ENCODE data around the gene SEMA5A. TPM values are rescaled to one million over a fixed set of nuclear protein-coding genes. Genes with fewer than 3 reads are reported as not detected.

SEMA5A gene
- polyA plus RNA-seq, 3 donors: not detected

DNA sequence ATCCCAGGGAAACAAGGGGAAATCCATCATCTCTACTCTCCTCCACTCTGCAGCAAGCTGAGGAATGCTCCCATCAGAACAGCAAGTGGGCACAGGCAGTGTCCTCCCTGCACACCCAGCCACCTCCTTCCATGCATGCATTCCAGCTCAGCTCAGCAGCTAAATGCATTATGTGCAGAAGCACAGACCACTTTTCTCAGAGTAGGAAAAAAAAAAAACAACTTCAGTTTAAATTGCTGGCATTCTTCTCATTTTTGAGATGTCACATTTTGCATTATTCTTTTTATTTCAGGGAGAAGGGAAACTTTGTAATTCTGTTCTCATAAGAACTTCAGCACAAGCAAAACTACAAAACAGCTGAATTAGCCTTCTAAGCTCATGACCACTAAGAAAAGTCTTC is 312.2 kb downstream of the SEMA5A start:
- Mint-ChIP-seq H3K4me1 (no peaks in the 10 kb centered on the region), H3K27ac (no peak overlapping the region), H3K4me3 (no peak overlapping the region), H3K36me3 (no peaks in the 10 kb centered on the region), H3K9me3 (peaks cover 0 to 4% (median 0%) of the 10 kb centered on the region in 7 donors), H3K27me3 (ENCODE audit: low read depth in 3 of 3) (peaks cover 0 to 3% (median 0%) of the 10 kb centered on the region in 3 donors)
- Histone ChIP-seq H3K27ac (ENCODE audit: low read depth in 1 of 2, low read length in 2 of 2) (no peak overlapping the region), H3K9ac (ENCODE audit: insufficient read depth, low read length, poor library complexity, severe bottlenecking) (no peak overlapping the region), H3K79me2 (ENCODE audit: insufficient read depth, low read length) (no peaks in the 10 kb centered on the region), H3K4me1 (ENCODE audit: control insufficient read depth in 1 of 2, insufficient read depth in 2 of 2, low read length in 2 of 2) (no peaks in the 10 kb centered on the region), H3K36me3 (replicated peaks in 1 of 2; ENCODE audit: control insufficient read depth in 1 of 2, insufficient read depth in 2 of 2, low read length in 2 of 2) (no peaks in the 10 kb centered on the region), H4K20me1 (ENCODE audit: insufficient read depth, low read length) (no peaks in the 10 kb centered on the region), H3K27me3 (ENCODE audit: control insufficient read depth in 2 of 2, insufficient read depth in 2 of 2, low read length in 2 of 2) (no peaks in the 10 kb centered on the region), H3K9me3 (replicated peaks in 1 of 2; ENCODE audit: control insufficient read depth in 1 of 2, insufficient read depth in 1 of 2, low read length in 2 of 2) (no peaks in the 10 kb centered on the region), H2AFZ (ENCODE audit: insufficient read depth, low read depth, low read length, poor library complexity, severe bottlenecking) (no peak overlapping the region), H3K4me3 (replicated peaks in 1 of 3; ENCODE audit: low read depth in 2 of 3, low read length in 3 of 3) (no peak overlapping the region), H3K4me2 (replicated peaks; ENCODE audit: extremely low read depth, low read length, poor library complexity, severe bottlenecking) (no peak overlapping the region)
- intact Hi-C loops (cut with micrococcal nuclease): no loop called here
- no peak for DNase-seq
- TF ChIP-seq, protein P1, sequence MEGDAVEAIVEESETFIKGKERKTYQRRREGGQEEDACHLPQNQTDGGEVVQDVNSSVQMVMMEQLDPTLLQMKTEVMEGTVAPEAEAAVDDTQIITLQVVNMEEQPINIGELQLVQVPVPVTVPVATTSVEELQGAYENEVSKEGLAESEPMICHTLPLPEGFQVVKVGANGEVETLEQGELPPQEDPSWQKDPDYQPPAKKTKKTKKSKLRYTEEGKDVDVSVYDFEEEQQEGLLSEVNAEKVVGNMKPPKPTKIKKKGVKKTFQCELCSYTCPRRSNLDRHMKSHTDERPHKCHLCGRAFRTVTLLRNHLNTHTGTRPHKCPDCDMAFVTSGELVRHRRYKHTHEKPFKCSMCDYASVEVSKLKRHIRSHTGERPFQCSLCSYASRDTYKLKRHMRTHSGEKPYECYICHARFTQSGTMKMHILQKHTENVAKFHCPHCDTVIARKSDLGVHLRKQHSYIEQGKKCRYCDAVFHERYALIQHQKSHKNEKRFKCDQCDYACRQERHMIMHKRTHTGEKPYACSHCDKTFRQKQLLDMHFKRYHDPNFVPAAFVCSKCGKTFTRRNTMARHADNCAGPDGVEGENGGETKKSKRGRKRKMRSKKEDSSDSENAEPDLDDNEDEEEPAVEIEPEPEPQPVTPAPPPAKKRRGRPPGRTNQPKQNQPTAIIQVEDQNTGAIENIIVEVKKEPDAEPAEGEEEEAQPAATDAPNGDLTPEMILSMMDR (IDR thresholded peaks at IDR 0.05): no peak

DNA sequence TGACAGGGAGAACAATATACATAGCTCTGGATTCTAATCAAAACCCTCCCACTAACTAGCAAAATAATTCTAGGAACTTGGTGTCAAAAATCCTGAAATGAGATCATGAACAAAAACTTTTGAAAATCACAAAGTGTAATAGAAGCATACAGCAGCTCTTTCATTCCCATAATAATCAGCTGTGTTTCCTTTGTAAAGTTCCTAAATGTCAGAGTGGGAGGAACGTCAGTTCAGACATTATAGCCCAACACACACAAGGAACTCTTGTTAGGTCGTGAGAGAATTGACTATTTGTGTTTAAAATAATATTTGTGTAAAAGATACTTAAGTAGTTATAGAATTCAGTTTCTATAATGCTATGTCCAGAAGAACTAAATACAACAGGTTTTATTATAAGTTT is 312.8 kb downstream of the SEMA5A start:
- no peaks in the 10 kb centered on the region for H3K27me3 ChIP-seq (ENCODE audit: control insufficient read depth in 2 of 2, insufficient read depth in 2 of 2, low read length in 2 of 2)
- no CpG with 5 or more reads among the region's 2 CpGs for WGBS (ENCODE audit: insufficient coverage)
- H4K20me1 ChIP-seq (ENCODE audit: insufficient read depth, low read length): no peaks in the 10 kb centered on the region
- DNase-seq: no peak
- H3K4me1 ChIP-seq (ENCODE audit: control insufficient read depth in 1 of 2, insufficient read depth in 2 of 2, low read length in 2 of 2): no peaks in the 10 kb centered on the region
- H3K9ac ChIP-seq (ENCODE audit: insufficient read depth, low read length, poor library complexity, severe bottlenecking): no peak overlapping the region
- Mint-ChIP-seq H3K27ac (no peak overlapping the region), H3K4me3 (no peak overlapping the region), H3K9me3 (peaks cover 0 to 4% (median 0%) of the 10 kb centered on the region in 7 donors), H3K36me3 (no peaks in the 10 kb centered on the region), H3K27me3 (ENCODE audit: low read depth in 3 of 3) (peaks cover 0 to 3% (median 0%) of the 10 kb centered on the region in 3 donors), H3K4me1 (no peaks in the 10 kb centered on the region)
- H3K4me3 ChIP-seq (replicated peaks in 1 of 3; ENCODE audit: low read depth in 2 of 3, low read length in 3 of 3): no peak overlapping the region
- H3K4me2 ChIP-seq (replicated peaks; ENCODE audit: extremely low read depth, low read length, poor library complexity, severe bottlenecking): no peak overlapping the region
- TF ChIP-seq, protein P1 (IDR thresholded peaks at IDR 0.05): no peak
- no peaks in the 10 kb centered on the region for H3K9me3 ChIP-seq (replicated peaks in 1 of 2; ENCODE audit: control insufficient read depth in 1 of 2, insufficient read depth in 1 of 2, low read length in 2 of 2)
- intact Hi-C loops (cut with micrococcal nuclease): no loop called here
- H3K36me3 ChIP-seq (replicated peaks in 1 of 2; ENCODE audit: control insufficient read depth in 1 of 2, insufficient read depth in 2 of 2, low read length in 2 of 2): no peaks in the 10 kb centered on the region
- no peak overlapping the region for H2AFZ ChIP-seq (ENCODE audit: insufficient read depth, low read depth, low read length, poor library complexity, severe bottlenecking)
- no peaks in the 10 kb centered on the region for H3K79me2 ChIP-seq (ENCODE audit: insufficient read depth, low read length)
- no peak overlapping the region for H3K27ac ChIP-seq (ENCODE audit: low read depth in 1 of 2, low read length in 2 of 2)
